GM12864 (cell line): ENCODE data around the gene CCDC137.

Experiments used
- DNase-seq: peaks from one replicate; pipeline ENCODE4 v3.0.0-alpha.2; 2011; ENCODE audit warnings: low read depth
- H3K4me3 ChIP-seq: 2 replicates; pipeline ENCODE4 v1.5.1; 2011; ENCODE audit warnings: mild to moderate bottlenecking, low read depth, low read length, control low read depth
- CTCF ChIP-seq: IDR thresholded peaks from 2 replicates; pipeline ENCODE4 v1.5.1; 2011; ENCODE audit warnings: low read depth, mild to moderate bottlenecking, moderate library complexity, low read length, control low read depth, inconsistent platforms; ENCODE audit errors: missing control alignments

CCDC137 gene

GRCh38 chr17:81660441-81660840, 6.1 kb upstream of the CCDC137 start:
- DNase-seq: no peak
- no peak for TF ChIP-seq CTCF
- H3K4me3 ChIP-seq: no peak overlapping the region

GRCh38 chr17:81662002-81662401, 4.5 kb upstream of the CCDC137 start:
- DNase-seq: no peak
- no peak overlapping the region for H3K4me3 ChIP-seq
- no peak for TF ChIP-seq CTCF

GRCh38 chr17:81664051-81664470, 2.5 kb upstream of the CCDC137 start:
- no peak for DNase-seq
- H3K4me3 ChIP-seq: no peak overlapping the region
- no peak for TF ChIP-seq CTCF

- no peak for DNase-seq
- TF ChIP-seq CTCF: no peak
- H3K4me3 ChIP-seq: peak overlapping the region; percentile 94
Observed at GRCh38 chr17:81665205-81666091, 1.1 kb upstream of the CCDC137 start.

- DNase-seq: no peak
- TF ChIP-seq CTCF: no peak
- peak overlapping the region; percentile 94 for H3K4me3 ChIP-seq
Observed at GRCh38 chr17:81666092-81666341, 520 bp upstream of the CCDC137 start.

- H3K4me3 ChIP-seq: peak overlapping the region; percentile 34
- TF ChIP-seq CTCF: no peak
- DNase-seq: no peak
Observed at GRCh38 chr17:81667754-81668153, 1.2 kb downstream of the CCDC137 start.

GRCh38 chr17:81672504-81672903, 6.0 kb downstream of the CCDC137 start:
- H3K4me3 ChIP-seq: no peak overlapping the region
- DNase-seq: no peak
- TF ChIP-seq CTCF: no peak
